GM21367 (cell line): Measurements from ENCODE around the gene ADI1.
A peak's percentile ranks its signal among the peaks of the same experiment; 100 is the strongest.
"Not testable (repeated sequence)": the region's sequence is repeated elsewhere in the genome, so short reads cannot be mapped to it uniquely, and the experiment has no call there.

Experiments
- ATAC-seq: cut with Tn5 transposase; IDR thresholded peaks from one replicate; pipeline ENCODE4 v1.9.1; 2021; ENCODE audit not compliant: unreplicated experiment

The ADI1 gene

DNA sequence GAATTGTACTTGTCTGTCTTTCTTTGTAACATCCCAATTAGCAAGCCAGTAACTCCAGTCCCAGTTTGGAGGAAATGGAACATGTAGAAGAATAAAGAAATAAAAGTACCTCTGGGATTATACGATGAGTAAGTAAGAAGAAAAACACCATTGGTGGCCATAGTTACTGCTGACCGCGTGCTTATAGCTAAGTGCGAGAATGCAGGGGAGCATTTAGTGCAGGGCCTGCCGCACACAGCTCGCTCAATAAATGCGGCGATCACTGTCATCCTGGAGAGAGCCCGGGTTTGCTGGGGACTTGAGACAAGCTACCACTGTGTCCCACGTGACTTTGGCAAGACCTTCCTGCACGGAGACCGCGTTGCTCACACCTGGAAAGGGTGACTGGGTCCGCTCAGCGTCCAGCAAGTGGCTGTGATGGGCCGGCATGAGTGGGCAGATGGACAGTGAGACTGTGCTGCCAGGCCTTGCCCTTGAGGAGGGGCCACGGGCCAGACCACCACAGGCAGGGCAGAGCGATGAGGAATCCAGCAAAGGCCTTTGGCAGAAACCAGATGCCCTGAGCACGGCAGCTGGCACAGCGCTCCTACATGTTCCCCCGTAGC is 54.8 kb downstream of the ADI1 start:
- ATAC-seq: no peak

DNA sequence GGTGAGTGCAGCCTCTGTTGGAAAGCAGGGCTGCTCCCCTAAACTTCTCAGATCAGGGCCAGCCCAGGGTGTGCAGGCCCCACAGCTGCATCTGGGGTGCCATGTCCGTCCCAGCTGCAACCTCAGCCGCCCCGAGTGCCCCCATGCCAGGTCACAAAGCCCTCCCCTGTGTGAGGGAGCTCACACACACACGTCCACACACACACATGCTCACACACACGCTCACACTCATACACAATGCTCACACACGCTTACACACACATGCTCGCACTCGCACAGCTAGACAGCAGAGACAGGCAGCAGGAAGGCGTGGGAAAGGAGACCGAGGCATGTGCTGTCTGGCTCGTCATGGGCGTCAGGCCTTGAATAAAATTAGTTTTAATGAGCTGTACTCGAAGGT is 55.4 kb downstream of the ADI1 start:
- no peak for ATAC-seq

DNA sequence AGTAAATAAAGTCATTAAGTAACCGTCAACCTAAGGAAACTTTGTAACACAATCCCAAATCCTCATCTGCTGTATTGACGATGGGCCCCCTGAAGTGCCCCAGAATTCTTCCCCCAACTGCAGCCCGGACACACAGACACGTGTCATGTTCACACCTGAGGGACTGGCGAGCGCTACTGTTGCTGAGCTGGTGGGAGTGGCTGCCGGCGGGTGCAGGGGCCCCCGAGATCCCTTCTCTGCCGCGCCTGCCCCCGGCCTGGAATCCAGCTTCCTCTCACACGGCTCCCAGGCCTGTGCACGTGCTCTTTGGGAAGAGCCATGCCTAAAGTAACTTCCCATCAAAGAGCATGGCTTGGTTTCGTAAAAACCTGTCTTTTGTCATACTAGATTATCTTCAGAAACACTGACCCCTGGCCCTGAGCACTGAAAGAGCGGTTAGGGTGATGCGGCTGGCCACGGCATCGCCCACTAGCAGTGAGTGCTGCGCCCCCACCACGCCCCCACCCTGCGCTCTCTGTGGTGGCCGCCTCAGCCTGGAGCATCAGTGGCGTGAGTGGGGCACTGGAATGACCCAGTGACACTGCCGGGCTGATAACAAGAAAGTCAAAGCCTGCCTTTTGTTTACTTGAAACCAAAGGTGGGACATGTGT is 56.0 kb downstream of the ADI1 start:
- no peak for ATAC-seq

DNA sequence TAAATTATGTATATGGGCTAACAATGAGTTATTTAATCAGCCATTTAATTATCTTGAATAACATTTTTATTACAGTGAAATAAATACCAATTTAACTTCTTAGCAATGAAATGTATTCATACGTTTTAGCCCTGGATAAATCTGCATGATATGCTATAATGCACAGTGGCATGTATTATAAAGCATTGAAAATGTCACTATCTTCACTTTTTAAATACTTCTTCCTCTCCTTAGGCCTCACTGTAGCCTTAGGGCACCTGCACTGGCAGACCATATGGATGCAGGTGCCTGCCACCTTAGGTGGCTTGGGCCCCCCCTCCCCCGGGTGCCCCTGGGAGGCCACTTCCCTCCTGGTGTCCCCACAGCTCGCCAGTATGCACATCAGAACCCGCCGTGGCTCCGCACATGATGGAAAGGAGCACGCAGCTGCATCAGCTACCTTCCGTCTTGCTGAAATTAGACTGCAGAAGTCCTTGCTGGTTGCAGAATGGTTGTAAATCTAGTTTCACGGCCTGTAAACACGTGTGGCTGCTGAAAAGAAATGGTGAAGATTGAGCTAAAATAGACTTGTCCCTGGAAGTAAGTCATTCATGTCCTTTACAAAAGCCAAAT is 56.7 kb downstream of the ADI1 start:
- ATAC-seq: no peak

GRCh38 chr2:3461801-3462492 is 57.4 kb downstream of the ADI1 start:
- peak; percentile 72 for ATAC-seq

DNA sequence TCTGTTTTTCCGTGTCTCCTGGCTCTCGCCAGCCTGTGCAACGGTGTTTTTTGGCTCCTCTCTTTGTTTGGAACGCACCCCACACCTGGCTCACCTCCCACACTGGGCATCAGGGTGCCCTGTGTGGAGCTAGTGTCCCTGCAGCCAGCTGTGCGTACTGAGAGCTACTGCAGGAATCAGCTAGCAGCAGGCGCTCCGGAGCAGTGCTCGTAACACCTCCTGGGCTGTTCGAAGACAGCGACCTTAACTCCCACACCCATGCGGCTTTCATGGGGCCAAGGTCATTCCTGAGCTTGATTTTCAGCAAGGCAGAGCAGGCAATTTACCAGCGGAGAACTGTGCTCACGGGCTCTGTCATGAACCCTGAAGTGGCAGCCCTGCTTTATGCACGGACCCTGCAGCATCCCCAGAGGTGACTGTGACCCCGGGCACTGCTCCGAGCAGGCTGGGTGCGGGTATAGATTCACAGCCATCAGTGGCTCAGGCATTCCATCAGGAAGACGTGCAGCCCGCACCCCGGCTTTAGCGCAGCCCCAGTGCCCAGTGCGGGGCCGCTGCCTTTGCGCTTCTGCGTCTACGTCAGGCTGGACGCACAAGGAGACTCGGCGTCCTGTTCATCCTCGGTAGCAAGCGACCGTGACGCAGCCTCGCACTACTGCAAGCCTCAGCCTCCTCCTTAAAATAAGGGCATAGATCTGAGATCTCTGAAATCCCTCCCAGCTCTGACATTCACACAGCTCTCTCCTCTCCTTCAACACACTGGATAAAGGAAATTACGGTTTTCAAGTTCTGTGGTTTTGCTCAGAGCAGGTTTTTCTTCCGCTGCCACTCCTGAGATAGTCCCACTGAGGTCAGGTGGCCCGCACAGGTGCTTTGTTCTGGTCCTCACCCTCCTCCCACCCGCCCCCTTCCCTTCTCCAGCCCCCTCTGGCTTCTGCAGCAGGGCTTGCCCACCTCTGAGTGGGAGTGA is 58.2 kb downstream of the ADI1 start:
- no peak for ATAC-seq

- ATAC-seq: no peak
These were observed 59.2 kb downstream of the ADI1 start for GRCh38 chr2:3460156-3460555.

DNA sequence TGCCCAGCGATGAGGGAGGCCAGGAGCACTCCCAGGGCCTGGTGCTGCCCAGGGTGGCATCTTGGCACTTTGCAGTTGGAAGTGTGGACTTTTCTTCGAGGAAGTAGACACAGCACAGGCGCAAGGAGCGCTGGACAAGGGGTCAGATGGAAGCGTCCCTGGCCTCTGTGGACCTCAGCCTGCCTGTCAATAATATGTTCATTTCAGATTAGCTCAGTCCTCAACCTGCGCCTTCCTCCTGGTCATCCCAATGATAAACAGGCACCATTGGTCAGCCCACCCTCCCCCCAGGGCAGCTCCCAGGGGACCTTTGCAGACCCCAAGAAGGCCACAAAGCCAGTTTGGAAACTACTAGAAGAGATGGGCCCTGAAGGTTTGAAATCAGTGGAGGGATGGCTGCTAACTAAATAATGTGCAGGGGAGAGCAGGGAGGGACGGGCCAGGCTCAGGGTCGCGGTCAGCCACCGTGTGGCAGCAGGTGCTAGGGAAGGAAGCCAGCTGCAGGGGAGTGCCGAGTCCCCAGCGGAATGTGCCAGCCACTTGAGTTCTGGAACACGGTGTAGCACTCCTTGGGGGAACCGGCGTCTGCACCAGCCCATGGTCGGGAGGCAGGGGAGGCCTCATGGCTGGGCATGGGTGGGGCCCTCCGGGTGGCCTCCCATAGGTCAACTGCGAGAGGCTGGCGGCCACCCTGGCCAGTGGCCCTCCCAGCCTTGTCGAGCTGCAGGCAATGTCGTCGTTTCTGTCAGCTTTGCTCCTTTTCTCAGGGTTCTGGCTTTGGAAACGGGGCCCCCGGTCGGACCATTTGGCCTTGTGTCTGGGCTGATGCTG is 59.9 kb downstream of the ADI1 start:
- ATAC-seq: no peak

DNA sequence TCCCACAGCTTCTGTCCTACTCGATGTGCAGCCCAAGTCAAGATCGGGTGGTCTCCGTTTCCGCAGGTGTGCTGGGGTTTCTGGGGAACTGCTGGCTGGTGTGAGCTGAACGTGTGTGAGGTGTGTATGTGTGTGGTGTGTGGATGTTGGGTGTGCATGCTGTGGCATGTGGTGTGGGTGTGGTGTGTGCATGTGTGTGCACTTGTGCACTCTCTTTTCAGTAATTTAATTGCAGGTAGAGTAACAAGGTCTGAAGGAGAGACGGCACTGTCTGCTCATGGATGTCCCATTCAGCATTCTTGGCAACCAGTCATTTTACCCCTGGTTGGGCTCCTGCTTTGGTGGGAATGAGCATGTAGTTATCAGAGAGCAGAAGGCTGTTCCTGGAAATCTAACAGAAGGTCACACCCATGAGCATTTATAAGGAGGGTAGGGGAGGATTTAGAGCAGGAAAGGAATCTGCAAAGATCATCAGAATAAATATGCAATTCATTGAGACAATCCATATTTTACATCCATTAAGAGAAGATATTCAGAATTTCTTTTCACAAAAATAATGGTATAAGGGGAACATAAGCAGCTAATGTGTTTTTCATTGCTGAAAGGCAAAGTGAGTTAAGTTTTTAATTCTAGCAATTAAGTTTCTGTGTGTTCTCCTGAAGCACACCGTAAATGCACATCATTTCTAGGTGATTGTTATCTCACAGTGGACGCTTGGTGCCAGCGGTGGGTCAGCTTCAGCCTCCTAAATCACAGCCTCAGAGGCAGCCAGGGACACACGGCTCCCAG is 60.7 kb downstream of the ADI1 start:
- ATAC-seq: no peak

- ATAC-seq: no peak
These were observed 61.6 kb downstream of the ADI1 start for GRCh38 chr2:3457524-3458395.

DNA sequence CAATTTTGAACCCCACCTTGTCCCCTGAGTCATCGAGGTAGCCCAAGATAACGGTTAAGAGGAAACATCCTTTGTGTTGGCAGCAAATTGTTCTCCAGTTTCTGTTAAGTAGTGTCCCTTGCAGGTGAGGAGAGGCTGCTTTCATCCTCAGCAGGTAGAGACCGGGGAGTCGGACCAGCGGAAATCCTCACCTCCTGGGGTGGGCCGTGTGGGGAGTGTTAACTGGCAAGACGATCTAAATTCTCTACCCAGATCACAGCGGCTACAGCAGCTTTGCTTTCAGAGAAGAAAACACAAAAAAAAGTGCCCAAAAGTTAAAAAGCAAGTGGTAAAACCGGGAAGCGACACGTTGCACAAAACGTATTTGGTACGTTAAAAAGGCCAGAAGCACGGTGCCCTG is 63.2 kb downstream of the ADI1 start:
- ATAC-seq: no peak

DNA sequence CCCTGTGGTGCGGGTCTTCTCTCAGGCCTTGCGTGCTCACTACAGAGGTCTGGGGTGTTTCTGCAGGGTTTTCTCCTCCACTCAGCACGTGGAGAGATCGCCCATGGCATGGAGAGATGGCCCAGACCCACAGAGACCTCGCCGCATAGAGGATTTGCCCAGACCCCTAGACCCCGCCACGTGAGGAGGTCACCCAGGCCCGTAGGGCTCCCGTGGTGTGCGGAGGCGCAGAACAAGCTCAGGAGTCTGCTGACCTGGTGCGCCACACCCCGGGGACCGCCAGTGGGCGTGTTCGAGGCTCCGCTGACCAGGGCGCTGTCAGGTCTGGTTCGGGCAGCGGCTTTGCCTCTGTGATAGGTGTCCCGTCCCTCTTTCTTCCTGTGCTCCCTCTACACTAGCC is 64.5 kb downstream of the ADI1 start:
- ATAC-seq: no peak

- ATAC-seq: not testable (repeated sequence)
These were observed 65.3 kb downstream of the ADI1 start for GRCh38 chr2:3454005-3454404.

DNA sequence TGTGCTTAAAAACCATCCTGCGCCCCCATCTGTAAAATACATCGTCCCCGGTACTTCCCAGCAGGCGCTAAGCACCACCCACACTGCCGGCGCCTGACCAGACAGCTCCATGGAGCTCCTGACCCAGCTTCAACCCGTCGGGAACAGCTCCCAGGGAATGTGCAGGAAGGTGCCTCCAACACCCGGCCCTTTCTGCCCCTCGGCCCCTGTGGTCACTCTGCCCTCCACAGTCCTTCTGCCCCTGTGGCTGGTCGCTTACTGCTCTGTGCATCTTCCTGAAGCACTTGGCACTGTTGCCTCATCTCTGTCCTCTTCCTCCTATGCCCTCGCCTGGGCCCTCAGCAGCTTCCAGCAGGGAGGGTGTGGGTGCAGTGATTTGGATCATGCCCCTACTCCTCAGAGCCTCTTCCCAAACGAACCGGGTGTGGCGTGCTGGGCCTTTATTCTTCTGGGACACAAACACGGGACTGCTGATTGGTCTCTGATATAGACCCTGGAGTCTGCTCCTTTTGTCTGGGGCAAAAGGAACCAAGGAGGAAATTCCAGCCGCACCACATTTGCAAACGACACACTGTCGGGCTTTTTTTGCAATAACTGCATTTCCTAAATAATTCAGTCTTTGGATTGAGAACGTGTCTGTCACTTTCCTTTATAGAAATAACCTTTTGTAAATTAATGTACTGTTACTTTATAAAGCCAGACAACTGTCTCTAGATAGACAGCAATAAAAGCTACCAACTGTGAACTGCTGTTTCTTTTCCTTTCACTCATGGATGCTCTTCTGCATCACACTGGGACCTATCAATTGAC is 65.9 kb downstream of the ADI1 start:
- no peak for ATAC-seq

- ATAC-seq: no peak
These were observed 67.2 kb downstream of the ADI1 start for GRCh38 chr2:3451926-3452671.

- ATAC-seq: no peak
These were observed 68.2 kb downstream of the ADI1 start for GRCh38 chr2:3451169-3451568.
